Neural progenitor cell (in vitro differentiated cells): Measurements from ENCODE around the gene BBX. TPM values are rescaled to one million over a fixed set of nuclear protein-coding genes. Genes with fewer than 3 reads are reported as not detected.

Experiments
- DNase-seq: peaks from one replicate; pipeline ENCODE4 v3.0.0-alpha.2; 2016; ENCODE audit warnings: low spot score
- H2AFZ ChIP-seq: fragments of 200-600 bp; sonication (generic); replicated peaks from 2 replicates; pipeline ENCODE4 v1.6.1; 2016; ENCODE audit warnings: antibody characterized with exemption
- H3F3A ChIP-seq: fragments of 200-600 bp; sonication (generic); 2 replicates; pipeline ENCODE4 v1.6.1; 2016; ENCODE audit warnings: antibody characterized with exemption, low read depth
- H3K27ac ChIP-seq: fragments of 200-600 bp; sonication (generic); 2 replicates; pipeline ENCODE4 v1.5.1; 2016; ENCODE audit warnings: mild to moderate bottlenecking
- H3K27me3 ChIP-seq: fragments of 200-600 bp; sonication (generic); 2 replicates; pipeline ENCODE4 v1.6.1; 2016; ENCODE audit warnings: mild to moderate bottlenecking, moderate library complexity
- H3K36me3 ChIP-seq: fragments of 200-600 bp; sonication (generic); 2 replicates; pipeline ENCODE4 v1.5.1; 2016
- H3K4me1 ChIP-seq: fragments of 200-600 bp; sonication (generic); 2 replicates; pipeline ENCODE4 v1.6.1; 2016; ENCODE audit warnings: mixed run types
- H3K4me2 ChIP-seq: fragments of 200-600 bp; sonication (generic); 2 replicates; pipeline ENCODE4 v1.6.1; 2016
- H3K4me3 ChIP-seq: fragments of 200-600 bp; sonication (generic); 2 replicates; pipeline ENCODE4 v1.5.1; 2016
- H3K79me2 ChIP-seq: fragments of 200-600 bp; sonication (generic); 2 replicates; pipeline ENCODE4 v1.6.1; 2016; ENCODE audit warnings: low read depth
- H3K9ac ChIP-seq: fragments of 200-600 bp; sonication (generic); 2 replicates; pipeline ENCODE4 v1.6.1; 2016
- H3K9me3 ChIP-seq: fragments of 200-600 bp; sonication (generic); 2 replicates; pipeline ENCODE4 v1.5.1; 2016; ENCODE audit warnings: low read depth
- H4K20me1 ChIP-seq: fragments of 200-600 bp; sonication (generic); 2 replicates; pipeline ENCODE4 v1.6.1; 2016; ENCODE audit warnings: low read depth
- H3K27ac Mint-ChIP-seq: 3 replicates; pipeline ENCODE4 v1.8.0; 2021; ENCODE audit warnings: mixed read lengths
- H3K27me3 Mint-ChIP-seq: 2 replicates; pipeline ENCODE4 v1.8.0; 2022; ENCODE audit warnings: low read depth, mild to moderate bottlenecking, inconsistent platforms, moderate library complexity, mixed read lengths; ENCODE audit not compliant: insufficient read depth
- H3K36me3 Mint-ChIP-seq: 3 replicates; pipeline ENCODE4 v1.8.0; 2021; ENCODE audit warnings: mixed read lengths
- H3K4me1 Mint-ChIP-seq: 3 replicates; pipeline ENCODE4 v1.8.0; 2021; ENCODE audit warnings: mixed read lengths
- H3K4me3 Mint-ChIP-seq: 3 replicates; pipeline ENCODE4 v1.8.0; 2021; ENCODE audit warnings: mild to moderate bottlenecking, moderate library complexity, mixed read lengths
- H3K9me3 Mint-ChIP-seq: 3 replicates; pipeline ENCODE4 v1.8.0; 2020; ENCODE audit warnings: mixed read lengths
- EZH2 ChIP-seq: fragments of 200-600 bp; sonication (generic); IDR thresholded peaks from 2 replicates; pipeline ENCODE4 v1.6.1; 2017; ENCODE audit warnings: antibody characterized with exemption, mild to moderate bottlenecking, moderate library complexity
- EZH2phosphoT487 ChIP-seq: fragments of 200-600 bp; sonication (generic); IDR thresholded peaks from 2 replicates; pipeline ENCODE4 v1.6.1; 2017; ENCODE audit warnings: antibody characterized with exemption
- total RNA-seq: library from RNA; depleted of rRNA; stranded (reverse); fragments of >200 nt; gene quantifications from 2 replicates; pipeline ENCODE4 v1.2.3, GENCODE V29; 2015; ENCODE audit warnings: low replicate concordance
- TF ChIP-seq, protein P1 (sequence below): fragments of 200-600 bp; sonication (generic); IDR thresholded peaks from 2 replicates; pipeline ENCODE4 v1.5.1; 2017; ENCODE audit warnings: antibody characterized with exemption, mild to moderate bottlenecking

BBX gene
- total RNA-seq, 1 donor from 2014 or later = 110 TPM

DNA sequence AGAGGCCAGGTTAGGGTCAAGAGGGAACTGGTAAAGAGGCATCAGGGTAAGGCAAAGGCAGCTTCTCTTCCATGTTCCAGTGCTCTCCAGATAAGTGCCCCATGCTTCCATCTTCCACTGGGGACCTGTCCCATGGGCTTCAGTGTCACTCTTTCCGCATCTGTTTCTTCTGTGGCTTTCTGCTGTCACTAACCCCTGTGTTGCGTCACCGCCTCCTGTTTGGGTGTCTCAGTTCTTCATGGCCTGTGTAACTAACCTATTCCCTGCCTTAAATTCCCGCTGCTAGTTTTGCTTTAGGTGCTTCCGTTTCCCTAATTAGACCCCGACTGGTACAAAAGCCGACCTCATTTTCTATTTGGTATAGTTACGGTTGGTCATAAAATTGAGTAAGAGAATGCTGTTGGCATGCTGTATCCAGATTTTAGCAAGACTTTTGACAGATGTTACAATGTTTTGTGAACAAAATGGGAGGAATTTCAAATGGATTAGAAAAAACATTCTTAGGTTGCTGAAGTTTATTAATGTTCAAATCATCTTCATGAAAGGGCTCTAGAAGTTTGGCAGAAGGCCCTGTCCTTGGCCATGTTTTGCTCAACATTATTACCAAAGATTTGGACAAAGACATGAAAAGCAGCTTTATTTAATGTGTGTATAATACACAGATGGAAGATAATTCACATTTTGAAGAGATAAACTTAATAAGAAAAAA lies 245.3 kb downstream of the BBX start:
- Histone ChIP-seq H4K20me1 (no peaks in the 10 kb centered on the region), H3K79me2 (no peaks in the 10 kb centered on the region), H3K4me1 (no peaks in the 10 kb centered on the region), H2AFZ (no peak overlapping the region), H3K4me2 (no peak overlapping the region), H3K27me3 (no peaks in the 10 kb centered on the region), H3K4me3 (no peak overlapping the region), H3K36me3 (no peaks in the 10 kb centered on the region), H3K9ac (no peak overlapping the region), H3K27ac (no peak overlapping the region), H3F3A (no peaks in the 10 kb centered on the region), H3K9me3 (no peaks in the 10 kb centered on the region)
- H3K36me3 Mint-ChIP-seq = peaks cover 15% of the 10 kb centered on the region
- no peak for DNase-seq
- no peak overlapping the region for H3K4me3 Mint-ChIP-seq
- H3K27me3 Mint-ChIP-seq = no peaks in the 10 kb centered on the region
- no peaks in the 10 kb centered on the region for H3K9me3 Mint-ChIP-seq
- no peak overlapping the region for H3K27ac Mint-ChIP-seq
- H3K4me1 Mint-ChIP-seq = no peaks in the 10 kb centered on the region
- TF ChIP-seq EZH2 = no peak
- TF ChIP-seq, protein P1, sequence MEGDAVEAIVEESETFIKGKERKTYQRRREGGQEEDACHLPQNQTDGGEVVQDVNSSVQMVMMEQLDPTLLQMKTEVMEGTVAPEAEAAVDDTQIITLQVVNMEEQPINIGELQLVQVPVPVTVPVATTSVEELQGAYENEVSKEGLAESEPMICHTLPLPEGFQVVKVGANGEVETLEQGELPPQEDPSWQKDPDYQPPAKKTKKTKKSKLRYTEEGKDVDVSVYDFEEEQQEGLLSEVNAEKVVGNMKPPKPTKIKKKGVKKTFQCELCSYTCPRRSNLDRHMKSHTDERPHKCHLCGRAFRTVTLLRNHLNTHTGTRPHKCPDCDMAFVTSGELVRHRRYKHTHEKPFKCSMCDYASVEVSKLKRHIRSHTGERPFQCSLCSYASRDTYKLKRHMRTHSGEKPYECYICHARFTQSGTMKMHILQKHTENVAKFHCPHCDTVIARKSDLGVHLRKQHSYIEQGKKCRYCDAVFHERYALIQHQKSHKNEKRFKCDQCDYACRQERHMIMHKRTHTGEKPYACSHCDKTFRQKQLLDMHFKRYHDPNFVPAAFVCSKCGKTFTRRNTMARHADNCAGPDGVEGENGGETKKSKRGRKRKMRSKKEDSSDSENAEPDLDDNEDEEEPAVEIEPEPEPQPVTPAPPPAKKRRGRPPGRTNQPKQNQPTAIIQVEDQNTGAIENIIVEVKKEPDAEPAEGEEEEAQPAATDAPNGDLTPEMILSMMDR = no peak
- no peak for TF ChIP-seq EZH2phosphoT487

DNA sequence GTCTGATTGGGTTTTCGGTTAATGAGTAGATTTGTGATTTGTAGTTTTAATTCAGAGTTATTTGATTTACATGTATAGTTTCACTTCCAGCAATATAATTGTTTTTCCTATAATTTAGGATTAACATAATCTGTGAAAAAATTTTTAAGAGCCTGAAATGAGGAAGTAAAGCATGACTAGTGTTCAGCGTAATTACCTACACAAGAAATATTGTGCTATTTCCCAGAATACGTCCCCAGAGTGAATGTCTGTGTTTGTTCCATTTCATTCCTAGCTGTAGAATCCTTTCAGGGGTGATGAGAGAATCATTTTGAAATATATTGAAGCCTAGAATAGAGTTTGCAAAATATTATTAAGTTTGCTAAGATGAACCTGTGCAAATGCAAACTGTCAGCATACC lies 247.1 kb downstream of the BBX start:
- TF ChIP-seq, protein P1 = no peak
- TF ChIP-seq EZH2phosphoT487 (no peak), EZH2 (no peak)
- no peaks in the 10 kb centered on the region for H3K27me3 ChIP-seq
- no peak overlapping the region for H3K9ac ChIP-seq
- H3K4me2 ChIP-seq = no peak overlapping the region
- no peaks in the 10 kb centered on the region for H3K4me1 Mint-ChIP-seq
- H3K9me3 Mint-ChIP-seq = no peaks in the 10 kb centered on the region
- H3K4me3 ChIP-seq = no peak overlapping the region
- no peaks in the 10 kb centered on the region for H3F3A ChIP-seq
- H3K36me3 ChIP-seq = no peaks in the 10 kb centered on the region
- H3K27ac Mint-ChIP-seq = no peak overlapping the region
- peaks cover 2% of the 10 kb centered on the region for H3K27me3 Mint-ChIP-seq
- DNase-seq = no peak
- H4K20me1 ChIP-seq = no peaks in the 10 kb centered on the region
- H3K4me1 ChIP-seq = no peaks in the 10 kb centered on the region
- H3K79me2 ChIP-seq = no peaks in the 10 kb centered on the region
- H3K27ac ChIP-seq = no peak overlapping the region
- H3K9me3 ChIP-seq = no peaks in the 10 kb centered on the region
- no peak overlapping the region for H2AFZ ChIP-seq
- peaks cover 23% of the 10 kb centered on the region for H3K36me3 Mint-ChIP-seq
- H3K4me3 Mint-ChIP-seq = no peak overlapping the region

DNA sequence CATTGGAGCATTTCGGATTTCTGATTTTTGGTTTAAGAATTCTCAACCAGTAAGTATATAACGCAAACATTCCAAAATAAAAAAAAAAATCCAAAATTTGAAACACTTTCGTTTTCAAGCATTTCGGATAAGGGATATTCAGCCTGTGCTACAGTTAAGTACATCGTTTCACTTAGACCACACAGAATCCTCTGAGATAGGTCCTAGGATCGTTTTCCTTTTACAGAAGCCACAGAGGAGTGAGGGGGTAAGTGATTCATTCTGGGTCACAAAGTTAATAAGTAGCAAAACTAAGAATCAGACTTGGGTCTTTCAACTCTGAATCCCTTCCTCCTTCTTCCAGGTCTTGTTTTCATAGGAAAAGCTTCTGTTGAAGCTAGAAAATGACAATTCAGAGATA lies 249.3 kb downstream of the BBX start:
- Mint-ChIP-seq H3K27me3 (peaks cover 2% of the 10 kb centered on the region), H3K4me1 (no peaks in the 10 kb centered on the region), H3K27ac (no peak overlapping the region), H3K9me3 (no peaks in the 10 kb centered on the region), H3K36me3 (peaks cover 22% of the 10 kb centered on the region), H3K4me3 (no peak overlapping the region)
- no peak overlapping the region for H3K9ac ChIP-seq
- H3K4me3 ChIP-seq = no peak overlapping the region
- H2AFZ ChIP-seq = no peak overlapping the region
- no peak overlapping the region for H3K27ac ChIP-seq
- TF ChIP-seq, protein P1 = no peak
- TF ChIP-seq EZH2 = no peak
- TF ChIP-seq EZH2phosphoT487 = no peak
- no peak overlapping the region for H3K4me2 ChIP-seq
- H3K36me3 ChIP-seq = no peaks in the 10 kb centered on the region
- no peaks in the 10 kb centered on the region for H4K20me1 ChIP-seq
- no peaks in the 10 kb centered on the region for H3K9me3 ChIP-seq
- no peaks in the 10 kb centered on the region for H3K4me1 ChIP-seq
- H3F3A ChIP-seq = no peaks in the 10 kb centered on the region
- no peak for DNase-seq
- no peaks in the 10 kb centered on the region for H3K27me3 ChIP-seq
- H3K79me2 ChIP-seq = no peaks in the 10 kb centered on the region
